ENCODE data around the gene HES4.
"Not testable (repeated sequence)": the region's sequence is repeated elsewhere in the genome, so short reads cannot be mapped to it uniquely, and the experiment has no call there.

The HES4 gene

GRCh38 chr1:997993-998744, 1.7 kb downstream of the HES4 start:
- H3K9me3 ChIP-seq (ENCODE audit: control extremely low read depth in 1 of 5, control insufficient read depth in 4 of 5, insufficient read depth in 2 of 5, low read depth in 1 of 5, low read length in 4 of 5), result peaks cover 0 to 1% (median 0%) of the 10 kb centered on the region in 5 experiments
- WGBS (ENCODE audit: insufficient coverage), result 8% methylated on average over 59 of the region's 75 CpGs
- CTCF ChIA-PET, result interaction anchor here (0.9 to 1.4 kb wide), 4 partner anchors 17 to 29 kb away, joined by 3 to 6 read pairs (median 3); no protein-coding TSS in a partner anchor
- peaks cover 0 to 45% (median 43%) of the 10 kb centered on the region in 4 experiments for H3K4me1 ChIP-seq (ENCODE audit: control extremely low read depth in 1 of 4, control insufficient read depth in 4 of 4, insufficient read depth in 4 of 4, low read length in 3 of 4)
- H3K27me3 ChIP-seq (replicated peaks in 2 of 5; ENCODE audit: control insufficient read depth in 4 of 5, insufficient read depth in 5 of 5, low read length in 4 of 5), result peaks cover 0 to 82% (median 14%) of the 10 kb centered on the region in 5 experiments
- no peaks in the 10 kb centered on the region for H3K36me3 ChIP-seq (ENCODE audit: control insufficient read depth in 4 of 4, insufficient read depth in 4 of 4, low read length in 3 of 4)
- H3K27ac ChIP-seq (ENCODE audit: insufficient read depth in 1 of 2, low read depth in 1 of 2, low read length in 2 of 2, poor library complexity in 1 of 2, severe bottlenecking in 2 of 2), result no peak overlapping the region
- peak overlapping the region in 2 of 7 experiments; percentile 52 to 57 for H3K4me3 ChIP-seq (ENCODE audit: control insufficient read depth in 1 of 7, extremely low read depth in 1 of 7, insufficient read depth in 4 of 7, low read depth in 2 of 7, low read length in 6 of 7)
- POLR2A ChIA-PET, result interaction anchor here (0.8 kb wide), 1 partner anchor 15 kb away, joined by 3 read pairs; no protein-coding TSS in a partner anchor
- peak in 2 of 3 donors; percentile 42 to 47 for DNase-seq

GRCh38 chr1:997713-997992, 2.2 kb downstream of the HES4 start:
- ChIA-PET CTCF (interaction anchor here (0.9 to 1.4 kb wide), 5 partner anchors 9 to 29 kb away, joined by 3 to 9 read pairs (median 5); no protein-coding TSS in a partner anchor), POLR2A (interaction anchor here (0.8 kb wide), 1 partner anchor 14 kb away, joined by 3 read pairs; no protein-coding TSS in a partner anchor)

GRCh38 chr1:996851-997712, 2.8 kb downstream of the HES4 start:
- CTCF ChIA-PET, result interaction anchor here (0.9 to 1.4 kb wide), 5 partner anchors 9 to 30 kb away, joined by 3 to 9 read pairs (median 5); no protein-coding TSS in a partner anchor
- peaks cover 0 to 80% (median 14%) of the 10 kb centered on the region in 5 experiments for H3K27me3 ChIP-seq (replicated peaks in 2 of 5; ENCODE audit: control insufficient read depth in 4 of 5, insufficient read depth in 5 of 5, low read length in 4 of 5)
- WGBS (ENCODE audit: insufficient coverage), result 54% methylated on average over 17 of the region's 24 CpGs

More at GRCh38 chr1:997713-997992, 2.2 kb downstream of the HES4 start:
- H3K9me3 ChIP-seq (ENCODE audit: control extremely low read depth in 1 of 5, control insufficient read depth in 4 of 5, insufficient read depth in 2 of 5, low read depth in 1 of 5, low read length in 4 of 5), result peaks cover 0 to 6% (median 0%) of the 10 kb centered on the region in 5 experiments
- H3K4me3 ChIP-seq (ENCODE audit: control insufficient read depth in 1 of 7, extremely low read depth in 1 of 7, insufficient read depth in 4 of 7, low read depth in 2 of 7, low read length in 6 of 7), result no peak overlapping the region
- no peak overlapping the region for H3K27ac ChIP-seq (ENCODE audit: insufficient read depth in 1 of 2, low read depth in 1 of 2, low read length in 2 of 2, poor library complexity in 1 of 2, severe bottlenecking in 2 of 2)
- no peaks in the 10 kb centered on the region for H3K36me3 ChIP-seq (ENCODE audit: control insufficient read depth in 4 of 4, insufficient read depth in 4 of 4, low read length in 3 of 4)
- 37% methylated on average over 3 of the region's 3 CpGs for whole genome bisulfite sequencing (ENCODE audit: insufficient coverage)
- peaks cover 0 to 45% (median 43%) of the 10 kb centered on the region in 4 experiments for H3K4me1 ChIP-seq (ENCODE audit: control extremely low read depth in 1 of 4, control insufficient read depth in 4 of 4, insufficient read depth in 4 of 4, low read length in 3 of 4)
- DNase-seq, result no peak
- H3K27me3 ChIP-seq (replicated peaks in 2 of 5; ENCODE audit: control insufficient read depth in 4 of 5, insufficient read depth in 5 of 5, low read length in 4 of 5), result peaks cover 0 to 81% (median 14%) of the 10 kb centered on the region in 5 experiments

GRCh38 chr1:995665-996633, 3.9 kb downstream of the HES4 start:
- ChIA-PET CTCF (interaction anchor here (0.8 to 6.5 kb wide), 3 partner anchors 13 to 22 kb away, joined by 3 to 58 read pairs (median 9); partner anchors contain the start of gene PERM1), POLR2A (interaction anchor here (1.0 kb wide), 1 partner anchor 15 kb away, joined by 3 read pairs; no protein-coding TSS in a partner anchor)
- Histone ChIP-seq H3K9me3 (ENCODE audit: control extremely low read depth in 1 of 5, control insufficient read depth in 4 of 5, insufficient read depth in 2 of 5, low read depth in 1 of 5, low read length in 4 of 5) (peaks cover 0 to 16% (median 3%) of the 10 kb centered on the region in 5 experiments), H3K27ac (ENCODE audit: insufficient read depth in 1 of 2, low read depth in 1 of 2, low read length in 2 of 2, poor library complexity in 1 of 2, severe bottlenecking in 2 of 2) (no peak overlapping the region), H3K4me3 (ENCODE audit: control insufficient read depth in 1 of 7, extremely low read depth in 1 of 7, insufficient read depth in 4 of 7, low read depth in 2 of 7, low read length in 6 of 7) (no peak overlapping the region), H3K4me1 (ENCODE audit: control extremely low read depth in 1 of 4, control insufficient read depth in 4 of 4, insufficient read depth in 4 of 4, low read length in 3 of 4) (peaks cover 0 to 35% (median 34%) of the 10 kb centered on the region in 4 experiments), H3K36me3 (ENCODE audit: control insufficient read depth in 4 of 4, insufficient read depth in 4 of 4, low read length in 3 of 4) (no peaks in the 10 kb centered on the region), H3K27me3 (replicated peaks in 2 of 5; ENCODE audit: control insufficient read depth in 4 of 5, insufficient read depth in 5 of 5, low read length in 4 of 5) (peaks cover 0 to 72% (median 10%) of the 10 kb centered on the region in 5 experiments)
- DNase-seq, result peak in 2 of 3 donors; percentile 61
- 32% methylated on average over 15 of the region's 30 CpGs for WGBS (ENCODE audit: insufficient coverage)

More at GRCh38 chr1:996851-997712, 2.8 kb downstream of the HES4 start:
- H3K9me3 ChIP-seq (ENCODE audit: control extremely low read depth in 1 of 5, control insufficient read depth in 4 of 5, insufficient read depth in 2 of 5, low read depth in 1 of 5, low read length in 4 of 5), result peaks cover 0 to 10% (median 0%) of the 10 kb centered on the region in 5 experiments
- H3K4me3 ChIP-seq (ENCODE audit: control insufficient read depth in 1 of 7, extremely low read depth in 1 of 7, insufficient read depth in 4 of 7, low read depth in 2 of 7, low read length in 6 of 7), result no peak overlapping the region
- DNase-seq, result peak in 1 of 3 donors; percentile 20
- H3K4me1 ChIP-seq (ENCODE audit: control extremely low read depth in 1 of 4, control insufficient read depth in 4 of 4, insufficient read depth in 4 of 4, low read length in 3 of 4), result peaks cover 0 to 45% (median 43%) of the 10 kb centered on the region in 4 experiments
- POLR2A ChIA-PET, result interaction anchor here (0.8 kb wide), 1 partner anchor 14 kb away, joined by 3 read pairs; no protein-coding TSS in a partner anchor
- H3K27ac ChIP-seq (ENCODE audit: insufficient read depth in 1 of 2, low read depth in 1 of 2, low read length in 2 of 2, poor library complexity in 1 of 2, severe bottlenecking in 2 of 2), result no peak overlapping the region
- no peaks in the 10 kb centered on the region for H3K36me3 ChIP-seq (ENCODE audit: control insufficient read depth in 4 of 4, insufficient read depth in 4 of 4, low read length in 3 of 4)

GRCh38 chr1:994546-994945, 5.4 kb downstream of the HES4 start:
- POLR2A ChIA-PET, result interaction anchor here (1.0 kb wide), 2 partner anchors 13 to 19 kb away, joined by 3 read pairs; partner anchors contain the start of gene ISG15
- H3K9me3 ChIP-seq (ENCODE audit: control extremely low read depth in 1 of 5, control insufficient read depth in 4 of 5, insufficient read depth in 2 of 5, low read depth in 1 of 5, low read length in 4 of 5), result peaks cover 0 to 16% (median 3%) of the 10 kb centered on the region in 5 experiments
- H3K27me3 ChIP-seq (replicated peaks in 2 of 5; ENCODE audit: control insufficient read depth in 4 of 5, insufficient read depth in 5 of 5, low read length in 4 of 5), result peaks cover 0 to 60% (median 7%) of the 10 kb centered on the region in 5 experiments
- not testable (repeated sequence) for DNase-seq; H3K27ac ChIP-seq (ENCODE audit: insufficient read depth in 1 of 2, low read depth in 1 of 2, low read length in 2 of 2, poor library complexity in 1 of 2, severe bottlenecking in 2 of 2); H3K4me3 ChIP-seq (ENCODE audit: control insufficient read depth in 1 of 7, extremely low read depth in 1 of 7, insufficient read depth in 4 of 7, low read depth in 2 of 7, low read length in 6 of 7); H3K36me3 ChIP-seq (ENCODE audit: control insufficient read depth in 4 of 4, insufficient read depth in 4 of 4, low read length in 3 of 4)
- H3K4me1 ChIP-seq (ENCODE audit: control extremely low read depth in 1 of 4, control insufficient read depth in 4 of 4, insufficient read depth in 4 of 4, low read length in 3 of 4), result peaks cover 0 to 21% (median 20%) of the 10 kb centered on the region in 4 experiments
- 68% methylated on average over 4 of the region's 6 CpGs for WGBS (ENCODE audit: insufficient coverage)
- CTCF ChIA-PET, result interaction anchor here (1.1 to 6.5 kb wide), 3 partner anchors 10 to 13 kb away, joined by 3 to 58 read pairs (median 3); partner anchors contain the start of gene PERM1
